ENCODE results near the gene CFAP210.

GRCh38 chr2:169670215-169670651, 24.0 kb downstream of the CFAP210 start:
- TF ChIP-seq, protein P1, sequence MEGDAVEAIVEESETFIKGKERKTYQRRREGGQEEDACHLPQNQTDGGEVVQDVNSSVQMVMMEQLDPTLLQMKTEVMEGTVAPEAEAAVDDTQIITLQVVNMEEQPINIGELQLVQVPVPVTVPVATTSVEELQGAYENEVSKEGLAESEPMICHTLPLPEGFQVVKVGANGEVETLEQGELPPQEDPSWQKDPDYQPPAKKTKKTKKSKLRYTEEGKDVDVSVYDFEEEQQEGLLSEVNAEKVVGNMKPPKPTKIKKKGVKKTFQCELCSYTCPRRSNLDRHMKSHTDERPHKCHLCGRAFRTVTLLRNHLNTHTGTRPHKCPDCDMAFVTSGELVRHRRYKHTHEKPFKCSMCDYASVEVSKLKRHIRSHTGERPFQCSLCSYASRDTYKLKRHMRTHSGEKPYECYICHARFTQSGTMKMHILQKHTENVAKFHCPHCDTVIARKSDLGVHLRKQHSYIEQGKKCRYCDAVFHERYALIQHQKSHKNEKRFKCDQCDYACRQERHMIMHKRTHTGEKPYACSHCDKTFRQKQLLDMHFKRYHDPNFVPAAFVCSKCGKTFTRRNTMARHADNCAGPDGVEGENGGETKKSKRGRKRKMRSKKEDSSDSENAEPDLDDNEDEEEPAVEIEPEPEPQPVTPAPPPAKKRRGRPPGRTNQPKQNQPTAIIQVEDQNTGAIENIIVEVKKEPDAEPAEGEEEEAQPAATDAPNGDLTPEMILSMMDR (IDR thresholded peaks at IDR 0.05), result no peak
- TF ChIP-seq MAX (IDR thresholded peaks at IDR 0.05), result no peak
- no peak for TF ChIP-seq ZC3H11A (IDR thresholded peaks at IDR 0.05)
- no peak for TF ChIP-seq BHLHE40 (IDR thresholded peaks at IDR 0.05; ENCODE audit: low read depth, low read length)
- no peak for TF ChIP-seq POLR2A (IDR thresholded peaks at IDR 0.05; ENCODE audit: low read length)
- TF ChIP-seq MAFK (IDR thresholded peaks at IDR 0.05; ENCODE audit: partially characterized antibody), result no peak
- no peak for TF ChIP-seq CHD4 (IDR thresholded peaks at IDR 0.05; ENCODE audit: borderline replicate concordance)
- no peak for TF ChIP-seq EP300 (IDR thresholded peaks at IDR 0.05)
- no peak for TF ChIP-seq JUN (IDR thresholded peaks at IDR 0.05)
- no peak for TF ChIP-seq CEBPB (IDR thresholded peaks at IDR 0.05)
- no peak for TF ChIP-seq USF2 (IDR thresholded peaks at IDR 0.05)
- TF ChIP-seq RFX5 (IDR thresholded peaks at IDR 0.05), result no peak
